Measurements from ENCODE around the gene LIPI.

The LIPI gene
- total RNA-seq = 0 reads per million in 3 donors

DNA sequence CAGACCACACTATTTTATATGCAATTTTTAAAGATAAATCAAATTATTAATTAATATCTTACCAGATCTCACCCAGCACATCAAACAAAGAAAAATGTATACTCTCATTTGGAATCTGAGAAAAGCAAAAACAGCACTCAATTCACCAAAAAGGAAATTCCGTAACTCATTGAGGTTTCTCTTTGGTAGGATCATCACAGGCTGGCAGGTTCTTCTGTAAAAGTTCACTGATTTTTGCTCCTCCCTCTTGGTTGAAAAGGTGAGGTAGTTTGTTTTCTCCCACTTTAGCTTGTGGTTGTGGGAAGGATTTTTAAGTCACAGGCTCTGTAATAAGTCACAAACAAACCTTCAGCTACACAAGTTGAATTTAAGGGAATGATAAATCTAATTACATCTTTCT is at the start of gene LIPI:
Gene LIPI (minus strand): TSS at position 218 of the 400 bp plus-strand sequence. CDS start 110 bp downstream, at position 108.
- Histone ChIP-seq H3K27ac (ENCODE audit: insufficient read depth, low read length, poor library complexity, severe bottlenecking) (no peak within 1 kb of the TSS), H3K9me3 (ENCODE audit: control insufficient read depth, low read length) (no peaks in the 10 kb centered on the region), H3K36me3 (ENCODE audit: control insufficient read depth, insufficient read depth, low read length) (no peaks in the 10 kb centered on the region), H3K4me1 (ENCODE audit: control insufficient read depth, insufficient read depth, low read length, poor library complexity, severe bottlenecking) (no peaks in the 10 kb centered on the region), H3K4me3 (ENCODE audit: insufficient read depth, low read depth, low read length, poor library complexity, severe bottlenecking) (no peak within 1 kb of the TSS), H3K27me3 (replicated peaks; ENCODE audit: control insufficient read depth, insufficient read depth, low read length, poor library complexity, severe bottlenecking) (no peaks in the 10 kb centered on the region)
- DNase-seq = no peak

DNA sequence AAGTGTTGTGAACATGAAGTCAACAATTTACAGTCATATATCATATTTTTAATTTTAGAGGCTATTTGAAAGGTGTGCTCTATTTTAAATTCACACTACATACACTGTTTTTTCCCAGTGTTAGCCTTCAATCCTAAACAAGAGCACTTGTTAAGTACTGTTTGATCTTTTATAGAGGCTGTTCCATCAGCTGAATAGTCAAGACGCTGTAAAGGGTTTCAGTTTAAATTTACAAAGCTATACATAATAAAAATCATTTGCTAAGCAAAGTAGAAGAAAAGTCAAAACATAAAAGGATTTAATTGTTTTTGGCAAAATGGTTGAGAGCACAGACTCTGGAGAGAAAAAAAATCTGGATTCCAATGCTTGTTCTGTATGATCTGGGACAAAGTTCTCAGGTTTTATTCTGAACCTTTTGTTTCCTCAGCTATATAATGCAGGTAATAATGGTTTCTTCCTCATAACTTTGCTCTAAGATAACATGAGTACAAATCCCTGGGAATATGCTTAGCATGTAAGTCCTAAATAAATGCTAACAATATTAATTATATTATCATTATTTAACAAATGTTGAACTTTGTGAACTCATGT is 49.5 kb upstream of the LIPI start:
- Histone ChIP-seq H3K27me3 (replicated peaks; ENCODE audit: control insufficient read depth, insufficient read depth, low read length, poor library complexity, severe bottlenecking) (no peaks in the 10 kb centered on the region), H3K4me3 (ENCODE audit: insufficient read depth, low read depth, low read length, poor library complexity, severe bottlenecking) (no peak overlapping the region), H3K36me3 (ENCODE audit: control insufficient read depth, insufficient read depth, low read length) (no peaks in the 10 kb centered on the region), H3K9me3 (ENCODE audit: control insufficient read depth, low read length) (no peaks in the 10 kb centered on the region), H3K4me1 (ENCODE audit: control insufficient read depth, insufficient read depth, low read length, poor library complexity, severe bottlenecking) (no peaks in the 10 kb centered on the region), H3K27ac (ENCODE audit: insufficient read depth, low read length, poor library complexity, severe bottlenecking) (no peak overlapping the region)
- no peak for DNase-seq

DNA sequence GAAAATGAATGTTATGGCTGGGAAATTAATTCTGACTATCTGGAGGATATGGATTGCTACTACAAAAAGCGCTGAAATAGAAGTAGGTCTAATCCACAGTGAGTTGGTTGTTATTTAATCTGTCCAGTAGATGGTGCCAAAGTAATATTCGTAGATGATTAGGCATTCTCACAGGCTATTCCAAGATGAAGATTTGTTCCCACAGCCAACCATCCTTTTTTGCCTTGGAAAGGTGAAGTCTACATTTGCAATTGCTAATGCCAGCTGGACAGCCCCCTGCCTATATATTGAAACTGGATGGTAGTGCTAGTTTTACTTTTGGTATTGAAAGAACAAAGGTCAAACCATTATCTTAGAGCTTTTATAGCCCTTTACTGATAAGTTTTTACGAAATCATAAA is 49.0 kb upstream of the LIPI start:
- Histone ChIP-seq H3K9me3 (ENCODE audit: control insufficient read depth, low read length) (no peaks in the 10 kb centered on the region), H3K4me3 (ENCODE audit: insufficient read depth, low read depth, low read length, poor library complexity, severe bottlenecking) (no peak overlapping the region), H3K27me3 (replicated peaks; ENCODE audit: control insufficient read depth, insufficient read depth, low read length, poor library complexity, severe bottlenecking) (no peaks in the 10 kb centered on the region), H3K4me1 (ENCODE audit: control insufficient read depth, insufficient read depth, low read length, poor library complexity, severe bottlenecking) (no peaks in the 10 kb centered on the region), H3K36me3 (ENCODE audit: control insufficient read depth, insufficient read depth, low read length) (no peaks in the 10 kb centered on the region), H3K27ac (ENCODE audit: insufficient read depth, low read length, poor library complexity, severe bottlenecking) (no peak overlapping the region)
- no peak for DNase-seq

DNA sequence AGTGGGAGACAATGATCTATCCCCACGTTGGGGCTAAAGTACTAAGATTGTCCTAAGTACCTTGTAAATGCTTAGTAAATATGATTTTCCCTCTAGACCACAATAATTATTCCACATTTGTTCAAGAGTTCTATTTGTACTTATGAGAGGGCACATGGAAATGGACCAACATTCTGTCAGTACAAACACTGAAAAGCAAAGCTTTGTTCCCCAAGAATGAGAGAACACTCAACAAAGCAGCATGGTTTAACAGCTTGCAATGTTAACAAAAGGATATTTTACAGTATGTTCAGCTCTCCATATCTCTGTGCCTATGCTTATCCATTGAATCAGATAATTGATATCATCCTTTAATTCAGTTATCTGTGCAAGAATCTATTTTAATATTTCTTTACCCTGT is 40.6 kb upstream of the LIPI start:
- Histone ChIP-seq H3K27me3 (replicated peaks; ENCODE audit: control insufficient read depth, insufficient read depth, low read length, poor library complexity, severe bottlenecking) (no peaks in the 10 kb centered on the region), H3K4me3 (ENCODE audit: insufficient read depth, low read depth, low read length, poor library complexity, severe bottlenecking) (no peak overlapping the region), H3K36me3 (ENCODE audit: control insufficient read depth, insufficient read depth, low read length) (no peaks in the 10 kb centered on the region), H3K9me3 (ENCODE audit: control insufficient read depth, low read length) (no peaks in the 10 kb centered on the region), H3K4me1 (ENCODE audit: control insufficient read depth, insufficient read depth, low read length, poor library complexity, severe bottlenecking) (no peaks in the 10 kb centered on the region), H3K27ac (ENCODE audit: insufficient read depth, low read length, poor library complexity, severe bottlenecking) (no peak overlapping the region)
- no peak for DNase-seq

DNA sequence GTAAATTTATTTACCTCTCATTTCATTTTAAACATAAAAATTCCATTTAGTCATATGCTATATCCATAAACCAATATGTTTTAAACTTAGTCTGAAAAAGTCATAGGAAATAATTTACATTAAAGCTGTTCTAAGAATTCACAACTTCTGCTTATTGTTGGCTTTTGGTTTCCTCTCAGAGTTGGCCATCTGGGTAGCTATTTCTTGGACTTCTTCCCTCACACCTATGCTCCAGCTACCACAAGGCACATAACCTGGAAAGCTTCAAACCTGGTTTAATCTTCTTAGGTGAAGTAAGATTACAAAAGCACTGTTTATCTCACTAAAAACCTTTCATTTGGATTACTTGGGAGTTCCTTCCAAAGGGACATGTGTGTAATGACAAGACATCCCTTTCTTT is 35.0 kb upstream of the LIPI start:
- Histone ChIP-seq H3K27ac (ENCODE audit: insufficient read depth, low read length, poor library complexity, severe bottlenecking) (no peak overlapping the region), H3K4me3 (ENCODE audit: insufficient read depth, low read depth, low read length, poor library complexity, severe bottlenecking) (no peak overlapping the region), H3K4me1 (ENCODE audit: control insufficient read depth, insufficient read depth, low read length, poor library complexity, severe bottlenecking) (no peaks in the 10 kb centered on the region), H3K36me3 (ENCODE audit: control insufficient read depth, insufficient read depth, low read length) (no peaks in the 10 kb centered on the region), H3K9me3 (ENCODE audit: control insufficient read depth, low read length) (no peaks in the 10 kb centered on the region), H3K27me3 (replicated peaks; ENCODE audit: control insufficient read depth, insufficient read depth, low read length, poor library complexity, severe bottlenecking) (no peaks in the 10 kb centered on the region)
- DNase-seq = no peak

DNA sequence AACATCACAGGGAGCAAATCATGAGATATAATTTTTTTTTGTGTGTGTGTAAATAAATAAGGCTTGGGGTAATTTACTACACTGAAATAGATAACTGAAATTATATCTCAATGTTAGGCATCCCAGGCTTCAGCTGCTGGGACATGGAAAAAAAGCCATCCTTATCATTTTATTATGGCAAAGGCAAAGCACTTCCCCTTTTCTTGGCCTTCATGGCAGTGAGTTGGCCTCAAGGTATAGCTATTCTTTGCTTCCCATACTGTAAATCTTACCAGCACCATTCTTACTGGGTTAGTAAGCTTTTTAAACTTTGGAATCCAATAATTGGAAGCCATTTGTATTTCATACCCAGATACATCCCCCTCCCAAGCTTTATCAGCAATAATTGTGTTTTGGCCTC is 34.2 kb upstream of the LIPI start:
- H3K4me1 ChIP-seq (ENCODE audit: control insufficient read depth, insufficient read depth, low read length, poor library complexity, severe bottlenecking) = no peaks in the 10 kb centered on the region
- DNase-seq = no peak
- no peak overlapping the region for H3K27ac ChIP-seq (ENCODE audit: insufficient read depth, low read length, poor library complexity, severe bottlenecking)
- no peaks in the 10 kb centered on the region for H3K27me3 ChIP-seq (replicated peaks; ENCODE audit: control insufficient read depth, insufficient read depth, low read length, poor library complexity, severe bottlenecking)
- no peaks in the 10 kb centered on the region for H3K9me3 ChIP-seq (ENCODE audit: control insufficient read depth, low read length)
- H3K4me3 ChIP-seq (ENCODE audit: insufficient read depth, low read depth, low read length, poor library complexity, severe bottlenecking) = no peak overlapping the region
- no peaks in the 10 kb centered on the region for H3K36me3 ChIP-seq (ENCODE audit: control insufficient read depth, insufficient read depth, low read length)

DNA sequence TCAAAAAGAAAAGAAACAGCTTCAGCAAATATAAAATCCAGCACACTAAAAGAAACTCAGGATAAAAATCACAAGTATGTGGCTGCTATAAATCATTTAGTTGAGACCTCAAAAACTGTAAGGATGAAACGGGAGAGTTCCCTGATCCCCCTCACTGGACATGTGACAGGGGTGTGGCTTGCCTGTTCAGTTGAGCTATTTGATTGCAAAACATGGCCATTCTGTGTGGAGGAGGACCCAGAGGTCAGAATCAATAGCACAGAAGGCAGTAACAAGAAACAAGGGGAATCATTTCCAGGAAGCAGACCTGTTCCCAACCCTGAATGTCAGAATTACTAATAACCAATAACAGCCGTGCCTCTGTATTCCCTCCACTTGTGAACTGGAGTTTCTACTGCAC is 33.1 kb upstream of the LIPI start:
- no peak overlapping the region for H3K4me3 ChIP-seq (ENCODE audit: insufficient read depth, low read depth, low read length, poor library complexity, severe bottlenecking)
- no peaks in the 10 kb centered on the region for H3K4me1 ChIP-seq (ENCODE audit: control insufficient read depth, insufficient read depth, low read length, poor library complexity, severe bottlenecking)
- no peaks in the 10 kb centered on the region for H3K9me3 ChIP-seq (ENCODE audit: control insufficient read depth, low read length)
- H3K27ac ChIP-seq (ENCODE audit: insufficient read depth, low read length, poor library complexity, severe bottlenecking) = no peak overlapping the region
- H3K27me3 ChIP-seq (replicated peaks; ENCODE audit: control insufficient read depth, insufficient read depth, low read length, poor library complexity, severe bottlenecking) = no peaks in the 10 kb centered on the region
- no peaks in the 10 kb centered on the region for H3K36me3 ChIP-seq (ENCODE audit: control insufficient read depth, insufficient read depth, low read length)
- DNase-seq = no peak

DNA sequence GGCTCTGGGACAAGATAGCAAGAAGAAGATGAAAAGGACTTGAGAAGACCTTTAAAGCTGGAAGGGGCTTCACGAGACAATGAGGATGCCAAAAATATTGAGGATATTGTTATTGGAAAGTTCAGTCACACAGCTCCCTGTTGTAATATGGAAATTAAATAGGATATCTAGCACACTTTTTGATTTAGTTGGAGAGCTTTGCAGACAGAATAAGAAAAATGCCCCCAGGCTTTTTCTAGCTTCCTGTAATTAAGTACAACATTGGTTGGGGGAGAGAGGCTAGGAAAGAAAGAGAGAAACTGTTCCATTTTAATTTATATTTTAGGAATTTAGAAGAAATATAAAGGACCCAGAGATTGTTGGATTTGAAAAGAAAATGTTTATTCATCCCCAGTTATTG is 32.7 kb upstream of the LIPI start:
- DNase-seq = no peak
- no peak overlapping the region for H3K4me3 ChIP-seq (ENCODE audit: insufficient read depth, low read depth, low read length, poor library complexity, severe bottlenecking)
- H3K9me3 ChIP-seq (ENCODE audit: control insufficient read depth, low read length) = no peaks in the 10 kb centered on the region
- H3K27me3 ChIP-seq (replicated peaks; ENCODE audit: control insufficient read depth, insufficient read depth, low read length, poor library complexity, severe bottlenecking) = no peaks in the 10 kb centered on the region
- H3K4me1 ChIP-seq (ENCODE audit: control insufficient read depth, insufficient read depth, low read length, poor library complexity, severe bottlenecking) = no peaks in the 10 kb centered on the region
- no peak overlapping the region for H3K27ac ChIP-seq (ENCODE audit: insufficient read depth, low read length, poor library complexity, severe bottlenecking)
- H3K36me3 ChIP-seq (ENCODE audit: control insufficient read depth, insufficient read depth, low read length) = no peaks in the 10 kb centered on the region

DNA sequence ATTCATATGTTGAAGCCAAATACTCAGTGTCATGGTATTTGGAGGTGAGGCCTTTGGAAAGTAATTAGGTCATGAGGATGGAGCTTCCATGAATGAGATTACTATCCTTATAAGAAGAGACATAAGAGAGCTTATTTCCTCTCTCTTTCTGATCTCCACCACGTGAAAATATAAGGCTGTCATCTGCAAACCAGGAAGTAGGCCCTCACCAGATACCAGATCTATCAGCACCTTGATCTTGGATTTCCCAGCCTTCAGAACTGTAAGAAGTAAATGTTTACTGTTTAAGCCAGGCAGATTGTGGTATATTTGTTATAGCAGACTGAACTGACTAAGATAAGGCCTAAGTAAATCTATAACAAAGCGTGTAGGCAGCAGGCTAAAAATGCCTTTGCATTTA is 30.5 kb upstream of the LIPI start:
- Histone ChIP-seq H3K27ac (ENCODE audit: insufficient read depth, low read length, poor library complexity, severe bottlenecking) (no peak overlapping the region), H3K9me3 (ENCODE audit: control insufficient read depth, low read length) (no peaks in the 10 kb centered on the region), H3K36me3 (ENCODE audit: control insufficient read depth, insufficient read depth, low read length) (no peaks in the 10 kb centered on the region), H3K27me3 (replicated peaks; ENCODE audit: control insufficient read depth, insufficient read depth, low read length, poor library complexity, severe bottlenecking) (no peaks in the 10 kb centered on the region), H3K4me3 (ENCODE audit: insufficient read depth, low read depth, low read length, poor library complexity, severe bottlenecking) (no peak overlapping the region), H3K4me1 (ENCODE audit: control insufficient read depth, insufficient read depth, low read length, poor library complexity, severe bottlenecking) (no peaks in the 10 kb centered on the region)
- DNase-seq = no peak

DNA sequence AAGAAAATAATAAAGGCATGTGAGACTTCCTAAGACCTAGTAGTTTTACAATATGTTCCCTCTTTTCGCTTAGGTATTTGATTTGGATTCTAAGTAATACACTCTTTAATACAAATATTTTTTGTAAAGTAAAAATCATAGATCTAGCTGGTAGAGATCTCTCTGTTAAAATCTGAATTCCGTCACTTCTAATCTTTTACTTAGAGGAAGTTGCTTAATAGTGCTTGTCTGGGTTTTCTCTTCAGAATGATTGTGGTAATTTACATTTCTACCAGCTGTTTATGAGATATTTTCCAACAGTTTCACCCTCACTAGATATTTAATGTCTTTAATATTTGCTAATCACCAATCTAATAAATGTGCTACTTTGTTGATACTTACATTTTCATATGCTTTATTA is 28.5 kb upstream of the LIPI start:
- no peak for DNase-seq
- H3K4me3 ChIP-seq (ENCODE audit: insufficient read depth, low read depth, low read length, poor library complexity, severe bottlenecking) = no peak overlapping the region
- no peaks in the 10 kb centered on the region for H3K27me3 ChIP-seq (replicated peaks; ENCODE audit: control insufficient read depth, insufficient read depth, low read length, poor library complexity, severe bottlenecking)
- no peaks in the 10 kb centered on the region for H3K4me1 ChIP-seq (ENCODE audit: control insufficient read depth, insufficient read depth, low read length, poor library complexity, severe bottlenecking)
- H3K27ac ChIP-seq (ENCODE audit: insufficient read depth, low read length, poor library complexity, severe bottlenecking) = no peak overlapping the region
- no peaks in the 10 kb centered on the region for H3K9me3 ChIP-seq (ENCODE audit: control insufficient read depth, low read length)
- H3K36me3 ChIP-seq (ENCODE audit: control insufficient read depth, insufficient read depth, low read length) = no peaks in the 10 kb centered on the region
